Ovary (tissue), 3 donors: ENCODE results near the gene ERG28.

Experiments
- POLR2A ChIP-seq: fragments of 450-650 bp; IDR thresholded peaks from one replicate; pipeline ENCODE4 v1.6.1; 2017; ENCODE audit warnings: antibody characterized with exemption, mild to moderate bottlenecking, moderate library complexity
- TF ChIP-seq, protein P1 (sequence below), 3 donors: fragments of 450-650 bp in 2 of 3; fragments of 200-600 bp in 1 of 3; IDR thresholded peaks; one replicate each; pipeline versions ENCODE4 v1.5.1 to v1.8.0; 2016 to 2022; ENCODE audit warnings: antibody characterized with exemption in 3 of 3, mild to moderate bottlenecking in 1 of 3
- donor health status: DM: no; HTN: no; CAD: no.

DNA sequence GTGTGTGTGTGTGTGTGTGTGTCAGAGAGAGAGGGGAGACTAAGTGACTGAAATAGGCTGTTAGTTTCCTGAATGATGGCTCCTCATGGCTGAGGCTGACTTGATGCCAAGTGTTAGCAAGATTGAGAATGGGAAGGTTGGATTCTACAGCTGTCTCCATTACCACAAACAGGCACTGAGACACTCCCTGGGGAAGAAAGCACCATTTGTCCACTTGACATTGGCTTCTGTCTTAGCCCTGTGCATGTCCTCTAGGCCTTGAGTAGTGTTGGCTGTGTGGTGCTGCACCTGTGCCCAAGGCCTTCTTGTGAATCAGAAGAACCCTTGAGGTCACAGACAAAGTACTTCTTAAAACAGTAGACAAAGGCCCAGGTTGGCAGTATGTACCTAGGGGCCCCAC is 15.6 kb downstream of the ERG28 start:
- TF ChIP-seq, protein P1, sequence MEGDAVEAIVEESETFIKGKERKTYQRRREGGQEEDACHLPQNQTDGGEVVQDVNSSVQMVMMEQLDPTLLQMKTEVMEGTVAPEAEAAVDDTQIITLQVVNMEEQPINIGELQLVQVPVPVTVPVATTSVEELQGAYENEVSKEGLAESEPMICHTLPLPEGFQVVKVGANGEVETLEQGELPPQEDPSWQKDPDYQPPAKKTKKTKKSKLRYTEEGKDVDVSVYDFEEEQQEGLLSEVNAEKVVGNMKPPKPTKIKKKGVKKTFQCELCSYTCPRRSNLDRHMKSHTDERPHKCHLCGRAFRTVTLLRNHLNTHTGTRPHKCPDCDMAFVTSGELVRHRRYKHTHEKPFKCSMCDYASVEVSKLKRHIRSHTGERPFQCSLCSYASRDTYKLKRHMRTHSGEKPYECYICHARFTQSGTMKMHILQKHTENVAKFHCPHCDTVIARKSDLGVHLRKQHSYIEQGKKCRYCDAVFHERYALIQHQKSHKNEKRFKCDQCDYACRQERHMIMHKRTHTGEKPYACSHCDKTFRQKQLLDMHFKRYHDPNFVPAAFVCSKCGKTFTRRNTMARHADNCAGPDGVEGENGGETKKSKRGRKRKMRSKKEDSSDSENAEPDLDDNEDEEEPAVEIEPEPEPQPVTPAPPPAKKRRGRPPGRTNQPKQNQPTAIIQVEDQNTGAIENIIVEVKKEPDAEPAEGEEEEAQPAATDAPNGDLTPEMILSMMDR (IDR thresholded peaks at IDR 0.05), result no peak
- TF ChIP-seq POLR2A, result no peak
